GM21515 (cell line): ENCODE data around the gene ARFGAP2.
A peak's percentile ranks its signal among the peaks of the same experiment; 100 is the strongest.
"Not testable (repeated sequence)": the region's sequence is repeated elsewhere in the genome, so short reads cannot be mapped to it uniquely, and the experiment has no call there.

Experiments
- ATAC-seq: cut with Tn5 transposase; IDR thresholded peaks from one replicate; pipeline ENCODE4 v1.9.1; 2021; ENCODE audit not compliant: unreplicated experiment

ARFGAP2 gene

DNA sequence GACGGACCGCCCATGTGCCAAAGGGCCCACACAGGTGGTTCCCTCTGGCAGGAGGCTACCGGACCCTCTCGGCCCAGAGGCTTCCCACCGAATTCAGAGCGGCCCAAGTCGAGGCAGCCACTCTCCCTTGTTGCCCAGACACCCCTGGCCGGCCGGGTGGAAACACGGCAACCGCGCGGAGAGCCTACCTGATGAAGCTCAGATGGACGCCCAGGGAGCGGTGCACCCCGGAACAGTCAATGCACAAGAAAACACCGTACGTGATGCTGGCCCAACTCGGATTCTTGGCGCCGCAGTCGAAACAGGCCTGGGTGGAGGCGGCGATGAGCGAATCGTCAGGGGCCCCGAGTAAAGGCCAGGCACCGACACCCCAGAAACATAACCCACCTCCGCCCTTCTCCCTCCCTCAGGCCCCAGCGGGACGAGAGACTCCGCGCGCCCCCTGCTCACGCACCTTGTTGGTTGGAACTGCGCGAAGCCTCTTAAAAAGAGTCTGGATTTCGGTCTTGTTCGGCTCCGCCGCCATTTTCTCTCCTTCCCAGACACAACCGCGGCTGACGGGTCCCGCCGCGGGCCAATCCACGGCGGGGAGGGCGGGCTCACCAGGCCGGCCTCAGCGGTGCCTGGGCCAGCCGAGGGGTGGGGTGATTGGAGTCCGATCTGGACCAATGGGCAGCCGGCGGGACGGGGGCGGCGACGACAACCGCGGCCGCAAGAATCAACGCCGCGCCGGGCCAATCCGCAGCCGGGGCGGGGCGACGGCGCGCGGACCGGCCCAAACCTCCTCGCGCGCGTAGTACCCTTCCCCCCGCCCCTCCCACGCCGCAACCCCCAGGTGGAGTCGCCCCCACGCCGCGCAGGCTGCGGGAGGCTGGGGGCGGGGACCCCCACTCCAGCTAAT lies at the start of gene ARFGAP2:
Gene ARFGAP2 (minus strand): TSS at position 552 of the 901 bp plus-strand sequence. CDS start 26 bp downstream, at position 526.
- peak; percentile 88 for ATAC-seq

DNA sequence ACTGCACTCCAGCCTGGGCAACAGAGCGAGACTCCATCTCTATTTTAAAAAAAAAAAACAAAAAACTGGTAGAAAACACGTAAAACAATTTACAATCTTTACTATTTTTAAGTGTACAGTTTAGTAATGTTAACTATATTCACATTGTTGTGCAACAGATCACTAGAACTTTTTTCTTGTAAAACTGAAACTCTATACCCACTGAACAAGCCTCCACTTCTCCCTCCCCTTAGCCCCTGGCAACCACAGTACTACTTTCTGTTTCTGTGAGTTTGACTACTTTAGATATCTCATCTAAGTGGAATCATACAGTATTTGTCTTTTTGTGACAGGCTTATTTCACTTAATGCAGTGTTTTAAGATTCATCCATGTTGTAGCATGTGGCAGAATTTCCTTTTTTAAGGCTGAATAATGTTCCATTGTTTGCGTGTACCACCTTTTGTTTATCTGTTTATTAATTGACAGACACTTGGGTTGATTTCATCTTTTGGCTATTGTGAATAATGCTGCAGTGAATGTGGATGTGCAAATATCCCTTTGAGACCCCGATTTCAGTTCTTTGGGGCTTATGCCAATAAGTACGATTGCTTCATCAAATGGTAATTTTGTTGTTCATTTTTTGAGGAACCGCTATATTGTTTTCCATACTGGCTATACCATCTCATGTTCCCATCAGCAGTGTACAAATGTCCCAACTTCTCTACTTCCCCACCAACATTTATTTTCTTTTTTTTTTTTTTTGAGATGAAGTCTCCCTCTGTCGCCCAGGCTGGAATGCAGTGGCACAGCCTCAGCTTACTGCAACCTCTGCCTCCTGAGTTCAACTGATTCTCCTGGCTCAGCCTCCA lies 49.1 kb upstream of the ARFGAP2 start:
- peak; percentile 90 for ATAC-seq

DNA sequence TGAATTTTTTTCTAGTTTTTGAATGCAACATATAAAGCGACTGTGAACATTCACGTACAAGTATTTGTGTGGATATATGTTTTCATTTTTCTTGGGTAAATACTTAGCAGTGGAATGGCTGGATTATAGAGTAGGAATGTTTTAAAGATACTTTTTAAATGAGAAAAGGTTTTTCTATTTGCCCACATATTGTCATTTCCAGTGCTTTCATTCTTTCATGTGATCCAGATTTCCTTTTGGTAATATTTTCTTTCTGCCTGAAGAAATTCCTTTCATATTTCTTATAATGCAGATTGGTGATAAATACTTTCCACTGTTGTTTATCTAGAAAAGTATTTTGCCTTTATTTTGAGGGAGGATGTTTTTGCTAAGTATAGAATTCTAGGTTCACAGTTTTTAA lies 46.0 kb upstream of the ARFGAP2 start:
- ATAC-seq = no peak

DNA sequence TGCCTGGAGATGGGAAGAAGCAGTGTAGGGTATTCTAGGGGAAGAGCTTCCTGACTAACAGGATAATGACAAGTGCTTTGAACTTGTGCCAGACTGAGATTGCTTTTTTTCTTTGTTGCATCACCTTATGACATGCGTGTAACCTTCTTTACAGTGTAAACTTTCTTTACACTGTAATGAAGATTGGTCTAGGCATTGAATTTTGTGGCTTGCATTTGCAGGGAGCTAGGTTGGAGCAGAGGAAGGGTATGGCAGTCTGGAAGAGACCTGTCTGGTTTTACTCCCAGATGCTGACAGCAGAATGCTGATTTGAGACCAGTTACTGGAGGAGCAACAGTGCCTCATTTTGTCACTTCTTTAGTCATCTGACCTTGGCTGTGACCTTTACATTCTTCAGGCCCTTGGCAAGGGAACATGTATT lies 43.7 kb upstream of the ARFGAP2 start:
- no peak for ATAC-seq

DNA sequence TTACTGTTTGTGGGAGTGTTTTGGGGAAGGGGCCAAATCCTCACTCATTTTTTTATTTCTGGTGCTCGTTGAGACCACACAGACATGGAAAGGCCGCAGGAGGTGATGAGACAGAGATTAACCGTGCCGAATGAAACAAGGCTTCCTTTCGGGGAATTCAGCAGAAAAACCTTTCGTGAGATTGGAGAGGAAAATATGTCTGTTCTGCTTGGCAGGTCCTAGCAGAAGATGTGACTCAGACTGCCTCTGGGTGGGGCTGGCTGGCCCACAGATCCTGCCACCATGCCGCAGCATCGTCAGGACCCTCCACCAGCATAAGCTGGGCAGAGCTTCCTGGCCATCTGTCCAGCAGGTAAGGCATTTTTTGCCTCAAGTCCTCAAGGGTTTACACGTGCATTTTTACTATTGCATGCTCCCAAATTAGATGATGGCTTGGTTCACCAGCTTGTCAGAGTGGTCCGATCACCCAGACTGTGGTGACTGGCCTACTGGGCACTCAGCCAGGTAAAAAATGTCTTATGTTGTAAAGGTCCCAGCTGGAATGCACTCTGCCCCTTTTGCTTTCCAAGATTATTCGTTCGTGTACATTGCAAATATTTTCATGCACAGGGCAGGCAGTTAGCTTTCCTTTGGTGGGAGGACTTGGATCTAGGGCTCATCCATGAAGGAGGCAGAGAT lies 39.6 kb upstream of the ARFGAP2 start:
- ATAC-seq = no peak

DNA sequence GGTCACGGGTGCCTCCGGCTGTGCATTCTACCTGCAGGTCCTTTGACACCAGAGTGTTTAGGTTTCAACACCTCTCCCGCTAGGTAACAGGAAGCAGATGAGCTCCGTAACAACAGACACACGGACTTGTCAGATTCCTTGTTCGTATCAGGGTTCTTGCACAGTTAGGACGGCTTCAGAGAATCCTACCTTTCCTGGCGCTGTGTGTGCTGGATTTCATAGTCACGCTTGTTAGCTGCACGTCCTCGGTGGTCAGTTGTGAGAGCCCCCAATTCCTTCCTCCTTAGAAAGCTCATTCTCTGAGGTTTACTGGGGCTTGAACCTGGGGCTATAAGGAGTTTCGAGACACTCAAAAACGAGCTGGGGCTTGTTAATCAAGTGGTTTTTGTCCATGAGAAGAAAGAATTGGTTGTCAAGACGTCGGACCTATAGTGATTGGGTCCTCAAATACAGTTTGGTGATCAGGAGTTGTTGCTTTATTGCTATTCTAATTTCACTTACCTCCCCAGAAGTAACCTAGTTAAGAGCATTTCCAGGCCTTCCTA lies 38.8 kb upstream of the ARFGAP2 start:
- no peak for ATAC-seq

DNA sequence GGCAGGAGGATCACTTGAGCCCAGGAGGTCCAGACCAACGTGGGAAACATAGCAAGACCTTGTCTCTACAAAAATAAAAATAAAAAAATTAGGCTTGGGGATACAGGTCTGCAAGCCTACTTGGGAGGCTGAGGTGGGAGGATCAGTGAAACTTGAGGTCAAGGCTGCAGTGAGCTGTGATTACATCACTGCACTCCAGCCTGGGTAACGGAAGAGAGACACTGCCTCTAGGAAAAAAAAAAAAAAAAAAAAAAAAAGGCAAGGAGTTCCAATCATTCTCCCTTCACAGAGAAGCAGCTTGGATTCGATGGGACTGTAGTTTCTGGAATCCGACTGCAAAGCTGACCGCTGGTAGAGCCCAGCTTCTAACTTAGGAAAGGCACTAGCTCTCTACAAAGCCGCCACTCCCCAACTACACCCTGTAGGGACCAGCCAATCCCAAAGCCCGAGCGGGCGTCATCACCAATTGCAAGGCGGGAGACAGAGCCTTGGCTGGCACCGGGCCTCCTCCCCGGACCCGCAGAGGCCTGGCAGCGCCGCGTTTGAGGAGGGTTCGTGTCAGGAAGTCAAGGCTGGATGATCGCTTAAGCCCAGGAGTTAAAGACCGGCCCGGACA lies 37.4 kb upstream of the ARFGAP2 start:
- ATAC-seq = peak; percentile 40

DNA sequence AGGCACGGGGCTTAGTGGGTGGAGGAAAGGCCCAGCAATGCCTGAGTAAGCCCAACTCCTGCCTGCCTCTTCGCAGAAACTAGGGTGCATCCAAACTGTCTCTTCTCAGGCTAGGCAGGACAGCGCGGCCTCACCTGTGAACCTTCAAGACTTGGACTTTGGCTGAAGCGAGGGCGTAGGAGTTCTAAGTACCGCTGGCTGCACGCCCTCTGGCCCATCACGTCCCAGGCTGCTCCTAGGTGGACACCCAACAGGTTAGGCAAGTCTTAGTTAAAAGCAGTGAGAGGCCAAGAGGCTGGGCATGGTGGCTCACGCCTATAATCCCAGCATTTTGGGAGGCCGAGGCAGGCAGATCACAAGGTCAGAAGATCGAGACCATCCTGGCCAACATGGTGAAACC lies 36.3 kb upstream of the ARFGAP2 start:
- no peak for ATAC-seq

DNA sequence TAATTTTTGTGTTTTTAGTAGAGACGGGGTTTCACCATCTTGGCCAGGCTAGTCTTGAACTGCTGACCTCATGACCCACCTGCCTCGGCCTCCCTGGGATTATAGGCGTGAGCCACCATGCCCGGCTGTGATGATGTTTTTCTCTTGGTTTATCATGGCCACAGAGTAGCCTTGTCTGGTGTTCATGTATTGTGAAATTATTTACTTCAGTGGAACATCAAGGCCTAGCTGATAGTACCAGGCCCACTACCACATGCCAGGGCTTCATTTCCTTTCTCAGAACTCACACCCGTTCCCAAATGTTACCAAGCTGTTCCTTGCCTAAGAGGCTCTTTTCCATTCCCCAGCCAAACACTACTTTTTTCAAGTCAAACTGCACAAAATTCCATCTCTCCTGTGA lies 31.9 kb upstream of the ARFGAP2 start:
- no peak for ATAC-seq

DNA sequence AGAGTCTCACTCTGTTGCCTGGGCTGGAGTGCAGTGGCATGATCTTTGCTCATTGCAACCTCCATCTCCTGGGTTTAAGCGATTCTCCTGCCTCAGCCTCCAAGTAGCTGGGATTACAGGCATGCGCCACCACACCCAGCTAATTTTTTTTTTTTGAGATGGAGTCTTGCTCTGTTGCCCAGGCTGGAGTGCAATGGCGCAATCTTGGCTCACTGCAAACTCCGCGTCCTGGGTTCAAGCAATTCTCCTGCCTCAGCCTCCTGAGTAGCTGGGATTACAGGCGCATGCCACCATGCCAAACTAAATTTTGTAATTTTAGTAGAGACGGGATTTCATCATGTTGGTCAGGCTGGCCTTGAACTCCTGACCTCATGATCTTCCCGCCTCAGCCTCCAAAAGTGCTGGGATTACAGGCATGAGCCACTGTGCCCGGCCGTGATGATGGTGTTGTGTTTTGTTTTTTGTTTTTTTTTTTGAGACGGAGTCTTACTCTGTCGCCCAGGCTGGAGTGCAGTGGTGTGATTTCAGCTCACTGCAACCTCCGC lies 31.4 kb upstream of the ARFGAP2 start:
- ATAC-seq = not testable (repeated sequence)

DNA sequence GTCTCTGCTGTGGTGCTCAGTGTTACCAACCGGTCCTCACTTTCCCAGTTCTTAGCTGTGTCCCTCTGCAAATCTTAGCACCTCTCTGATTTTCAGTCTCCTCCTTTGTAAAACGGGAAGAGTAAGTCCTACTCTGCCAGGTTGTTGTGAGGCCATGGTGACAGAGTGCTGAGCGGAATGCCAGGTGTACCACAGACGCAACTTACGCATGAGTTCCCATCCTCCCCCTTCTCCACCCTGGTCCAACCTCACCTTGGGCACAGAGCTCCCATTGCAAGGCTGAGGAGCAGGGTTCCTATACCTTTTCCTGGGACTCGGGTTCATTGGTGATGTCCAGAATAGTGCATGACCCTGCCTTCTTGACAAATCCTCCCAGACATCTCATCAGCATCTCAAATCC lies 30.8 kb upstream of the ARFGAP2 start:
- ATAC-seq = no peak

DNA sequence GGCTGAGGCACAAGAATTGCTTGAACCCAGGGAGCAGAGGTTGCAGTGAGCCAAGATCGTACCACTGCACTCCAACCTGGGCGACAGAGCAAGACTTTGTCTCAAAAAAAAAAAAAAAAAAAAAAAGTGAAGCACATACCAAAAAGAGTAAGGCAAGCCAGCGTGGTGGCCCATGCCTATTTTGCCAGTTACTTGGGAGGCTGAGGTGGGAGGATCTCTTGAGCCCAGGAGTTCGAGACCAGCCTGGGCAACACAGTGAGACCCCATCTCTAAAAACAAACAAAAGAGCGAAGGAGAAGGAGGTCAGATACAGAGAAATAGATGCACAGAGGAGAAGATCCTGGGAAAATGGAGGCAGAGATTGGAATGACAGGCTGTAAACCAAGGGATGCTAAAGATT lies 29.9 kb upstream of the ARFGAP2 start:
- ATAC-seq = not testable (repeated sequence)

DNA sequence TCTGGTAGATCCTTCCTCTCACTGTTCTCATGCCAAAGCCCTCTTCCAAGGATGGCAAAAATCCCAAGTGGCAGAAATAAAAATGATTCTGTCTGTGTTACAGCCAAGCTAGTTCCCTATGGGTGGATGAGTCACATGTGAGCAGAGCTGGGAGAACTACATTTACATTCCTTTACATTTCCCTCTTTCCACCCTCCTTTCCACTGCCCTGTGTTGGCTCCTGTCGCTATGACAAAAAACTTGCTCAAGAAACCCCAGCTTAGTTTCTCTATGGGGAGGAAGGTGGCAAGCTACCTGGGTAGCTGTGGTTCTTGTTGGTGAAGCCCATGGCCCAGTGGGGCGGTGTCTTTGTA lies 27.9 kb upstream of the ARFGAP2 start:
- no peak for ATAC-seq

DNA sequence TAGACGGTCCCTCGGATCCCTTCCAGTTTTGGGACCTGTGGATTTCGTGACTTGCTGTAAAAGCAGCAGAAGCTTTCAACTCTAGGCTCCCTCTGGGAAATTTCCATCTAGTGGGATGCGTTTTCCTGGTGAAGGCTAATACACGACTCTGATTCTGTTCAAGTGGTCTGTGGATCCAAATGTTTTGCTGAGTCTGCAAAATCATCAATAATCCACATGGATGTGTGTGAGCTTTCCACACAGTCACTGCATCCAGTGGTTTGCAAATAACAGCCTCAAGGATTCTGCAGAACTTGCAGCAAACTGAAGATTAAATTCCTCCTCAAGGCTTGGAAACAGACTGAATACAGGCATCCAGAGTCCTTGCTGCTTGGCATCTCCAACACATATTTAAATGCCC lies 25.9 kb upstream of the ARFGAP2 start:
- no peak for ATAC-seq

DNA sequence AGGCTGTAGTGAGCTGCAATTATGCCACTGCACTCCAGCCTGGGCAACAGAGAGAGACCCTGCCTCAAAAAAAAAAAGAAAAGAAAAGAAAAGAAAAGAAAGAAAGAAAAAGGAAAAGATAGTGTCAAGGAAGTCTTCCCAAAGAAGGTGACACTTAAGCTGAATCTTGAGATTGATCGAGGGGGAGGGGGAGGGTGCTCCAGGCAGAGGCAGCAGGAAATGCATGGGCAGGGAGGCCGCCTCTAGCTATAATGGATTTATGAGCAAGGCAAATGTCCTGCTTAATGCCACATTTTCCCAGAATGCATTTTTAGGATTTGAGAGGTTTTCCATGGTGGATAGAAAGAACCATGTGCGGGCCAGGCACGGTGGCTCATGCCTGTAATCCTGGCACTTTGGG lies 24.3 kb upstream of the ARFGAP2 start:
- no peak for ATAC-seq

DNA sequence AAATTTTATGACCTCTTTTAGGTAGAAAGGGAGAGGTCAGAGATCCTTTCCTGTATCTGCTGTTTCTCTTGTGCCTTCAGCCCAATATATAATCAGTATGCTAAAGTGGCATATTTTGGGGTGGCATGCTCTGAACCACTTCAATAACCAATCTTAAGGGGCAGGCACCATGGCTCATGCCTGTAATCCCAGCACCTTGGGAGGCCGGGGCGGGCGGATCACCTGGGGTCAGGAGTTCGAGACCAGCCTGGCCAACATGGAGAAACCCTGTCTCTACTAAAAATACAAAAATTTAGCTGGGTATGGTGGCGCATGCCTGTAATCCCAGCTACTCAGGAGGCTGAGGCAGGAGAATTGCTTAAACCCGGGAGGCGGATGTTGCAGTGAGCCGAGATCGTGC lies 21.5 kb upstream of the ARFGAP2 start:
- ATAC-seq = not testable (repeated sequence)

DNA sequence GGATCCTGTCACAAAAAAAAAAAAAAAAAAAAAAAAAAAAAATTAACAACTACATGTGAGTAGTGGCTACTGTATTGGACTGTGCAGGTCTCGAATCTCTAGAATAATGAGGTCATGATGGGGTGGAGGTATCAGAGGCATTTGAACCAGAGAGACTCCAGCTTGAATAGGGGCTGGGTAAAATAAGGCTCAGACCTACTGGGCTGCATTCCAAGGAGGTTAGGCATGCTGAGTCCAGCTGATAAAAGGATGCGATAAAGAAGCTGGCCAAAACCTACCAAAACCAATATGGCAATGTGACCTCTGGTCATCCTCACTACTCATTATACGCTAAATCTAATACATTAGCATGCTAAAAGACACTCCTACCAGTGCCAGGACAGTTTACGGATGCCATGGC lies 15.4 kb upstream of the ARFGAP2 start:
- ATAC-seq = no peak

DNA sequence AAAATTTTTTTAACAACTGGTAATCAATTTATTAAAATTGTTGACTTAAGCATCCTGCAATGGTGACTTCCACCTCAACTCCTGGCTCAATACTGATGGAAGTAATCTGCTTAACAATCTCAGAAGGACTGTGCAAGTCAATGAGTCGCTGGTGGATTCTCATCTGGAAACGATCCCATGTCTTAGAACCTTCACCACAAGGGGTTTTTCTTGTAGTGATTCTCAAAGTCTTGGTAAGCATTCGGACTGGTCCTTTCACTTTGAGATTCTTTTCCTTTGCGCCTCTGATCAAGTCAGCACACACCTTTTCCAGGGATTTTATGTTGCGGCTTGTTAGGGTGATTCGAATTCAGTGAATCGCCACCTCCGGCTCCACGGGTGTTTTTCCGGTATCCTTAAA lies 14.5 kb upstream of the ARFGAP2 start:
- not testable (repeated sequence) for ATAC-seq

DNA sequence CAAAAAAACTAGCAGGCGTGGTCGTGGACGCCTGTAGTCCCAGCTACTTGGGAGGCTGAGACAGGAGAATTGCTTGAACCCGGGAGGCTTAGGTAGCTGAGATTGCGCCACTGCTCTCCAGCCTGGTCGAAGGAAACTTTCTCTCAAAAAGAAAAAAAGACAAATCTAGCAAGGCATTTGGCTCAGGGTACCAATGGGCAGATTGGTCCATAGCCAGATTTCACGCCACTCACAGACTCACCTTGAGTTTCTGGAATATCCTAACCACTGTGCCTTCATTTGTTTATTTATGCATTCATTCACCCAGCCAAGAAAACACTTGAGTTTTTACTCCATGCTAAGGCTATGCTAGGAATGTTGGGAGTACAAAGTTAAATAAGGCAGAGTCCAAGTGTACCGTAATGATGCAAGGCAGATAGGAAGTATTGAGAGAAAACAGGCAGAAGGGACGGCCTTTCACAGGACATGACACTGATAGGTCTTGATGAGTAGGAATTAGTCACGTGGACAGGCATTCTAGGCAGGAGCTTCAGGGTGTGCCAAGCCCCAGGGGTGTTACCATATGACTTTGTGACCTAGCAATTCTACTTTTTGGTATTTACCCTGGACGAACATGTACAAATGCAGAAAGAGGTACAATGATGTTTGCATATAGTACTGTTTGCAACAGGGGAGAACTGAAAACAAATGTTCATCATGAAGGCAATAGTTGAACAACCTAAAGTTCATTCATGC lies 12.6 kb upstream of the ARFGAP2 start:
- no peak for ATAC-seq

DNA sequence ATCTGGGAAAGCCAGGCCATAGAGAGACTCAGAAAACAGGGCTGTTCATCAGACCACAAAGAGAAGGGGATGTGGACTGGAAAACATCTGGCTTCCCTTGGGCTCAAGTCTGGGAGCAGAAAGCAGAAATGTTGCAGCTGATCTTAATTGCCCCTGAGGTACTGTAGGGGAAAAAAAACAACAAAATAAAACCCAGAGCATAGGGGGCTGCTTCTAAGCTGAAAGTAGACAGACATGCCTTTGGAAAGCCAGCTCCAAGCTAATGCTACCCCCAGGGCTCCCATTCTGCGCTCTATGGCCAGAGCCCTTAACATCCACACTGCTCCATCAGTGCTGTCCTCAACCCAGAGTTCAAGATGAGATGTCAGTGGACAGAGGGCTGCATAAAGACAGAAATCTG lies 11.6 kb upstream of the ARFGAP2 start:
- no peak for ATAC-seq
